Right lung (tissue), 5 donors: ENCODE measurements around the gene PKM. TPM values are rescaled to one million over a fixed set of nuclear protein-coding genes. Genes with fewer than 3 reads are reported as not detected.
A peak's percentile ranks its signal among the peaks of the same experiment; 100 is the strongest.

Source experiments
- DNase-seq, 2 donors: peaks; one replicate each; pipeline ENCODE4 v3.0.0-alpha.2; 2013
- polyA plus RNA-seq, 5 donors: library from polyadenylated mRNA; unstranded; fragments of 120-200 nt; gene quantifications; one replicate each; pipeline versions ENCODE4 v1.2.1 to v1.2.3, GENCODE V29; 2013; ENCODE audit warnings: inconsistent platforms in 1 of 5, low replicate concordance in 1 of 5; ENCODE audit not compliant: insufficient read length in 5 of 5, insufficient read depth in 1 of 5

PKM gene
- polyA plus RNA-seq, 5 donors = 431 to 641 (median 574) TPM

GRCh38 chr15:72237853-72238224, 6.8 kb upstream of the PKM start:
- DNase-seq = no peak

- no peak for DNase-seq
Observed at GRCh38 chr15:72237029-72237852, 6.3 kb upstream of the PKM start.

- no peak for DNase-seq
Observed at GRCh38 chr15:72236381-72237003, 5.5 kb upstream of the PKM start.

- no peak for DNase-seq
Observed at GRCh38 chr15:72235298-72235697, 4.3 kb upstream of the PKM start.

GRCh38 chr15:72233769-72234168, 2.8 kb upstream of the PKM start:
- DNase-seq = no peak

- DNase-seq = peak in 1 of 2 donors; percentile 39
Observed at GRCh38 chr15:72231833-72232478, 966 bp upstream of the PKM start.

GRCh38 chr15:72230197-72231065, 559 bp downstream of the PKM start:
- DNase-seq = peak; percentile 94 to 95

- no peak for DNase-seq
Observed at GRCh38 chr15:72229947-72230196, 1.1 kb downstream of the PKM start.

GRCh38 chr15:72229076-72229946, 1.7 kb downstream of the PKM start:
- peak in 1 of 2 donors; percentile 15 for DNase-seq

- no peak for DNase-seq
Observed at GRCh38 chr15:72227720-72228119, 3.3 kb downstream of the PKM start.

- no peak for DNase-seq
Observed at GRCh38 chr15:72227192-72227586, 3.8 kb downstream of the PKM start.

- no peak for DNase-seq
Observed at GRCh38 chr15:72223278-72223677, 7.7 kb downstream of the PKM start.

GRCh38 chr15:72222393-72222792, 8.6 kb downstream of the PKM start:
- DNase-seq = no peak

GRCh38 chr15:72220687-72221086, 10.3 kb downstream of the PKM start:
- DNase-seq = no peak

- DNase-seq = no peak
Observed at GRCh38 chr15:72217216-72217615, 13.8 kb downstream of the PKM start.

GRCh38 chr15:72216079-72216478, 14.9 kb downstream of the PKM start:
- DNase-seq = no peak

GRCh38 chr15:72207558-72208085, 23.4 kb downstream of the PKM start:
- no peak for DNase-seq

GRCh38 chr15:72206677-72207000, 24.4 kb downstream of the PKM start:
- no peak for DNase-seq

- DNase-seq = no peak
Observed at GRCh38 chr15:72205896-72206676, 24.9 kb downstream of the PKM start.

- no peak for DNase-seq
Observed at GRCh38 chr15:72205273-72205672, 25.7 kb downstream of the PKM start.
